EL (cell line): ENCODE data around the gene KIR3DL1.
A peak's percentile ranks its signal among the peaks of the same experiment; 100 is the strongest.
"Not testable (repeated sequence)": the region's sequence is repeated elsewhere in the genome, so short reads cannot be mapped to it uniquely, and the experiment has no call there.

Experiments used
- DNase-seq: peaks from one replicate; pipeline ENCODE4 v3.0.0-alpha.2; 2016

KIR3DL1 gene

DNA sequence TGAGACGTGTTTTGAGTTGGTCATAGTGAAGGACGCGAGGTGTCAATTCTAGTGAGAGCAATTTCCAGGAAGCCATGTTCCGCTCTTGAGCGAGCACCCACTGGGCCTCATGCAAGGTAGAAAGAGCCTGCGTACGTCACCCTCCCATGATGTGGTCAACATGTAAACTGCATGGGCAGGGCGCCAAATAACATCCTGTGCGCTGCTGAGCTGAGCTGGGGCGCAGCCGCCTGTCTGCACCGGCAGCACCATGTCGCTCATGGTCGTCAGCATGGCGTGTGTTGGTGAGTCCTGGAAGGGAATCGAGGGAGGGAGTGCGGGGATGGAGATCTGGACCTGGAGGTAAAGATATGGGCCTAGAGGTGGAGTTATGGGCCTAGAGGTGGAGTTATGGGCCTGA is at the start of gene KIR3DL1:
Gene KIR3DL1, plus strand, starts transcription at position 218 of the 400 bp plus-strand sequence.
- not testable (repeated sequence) for DNase-seq

DNA sequence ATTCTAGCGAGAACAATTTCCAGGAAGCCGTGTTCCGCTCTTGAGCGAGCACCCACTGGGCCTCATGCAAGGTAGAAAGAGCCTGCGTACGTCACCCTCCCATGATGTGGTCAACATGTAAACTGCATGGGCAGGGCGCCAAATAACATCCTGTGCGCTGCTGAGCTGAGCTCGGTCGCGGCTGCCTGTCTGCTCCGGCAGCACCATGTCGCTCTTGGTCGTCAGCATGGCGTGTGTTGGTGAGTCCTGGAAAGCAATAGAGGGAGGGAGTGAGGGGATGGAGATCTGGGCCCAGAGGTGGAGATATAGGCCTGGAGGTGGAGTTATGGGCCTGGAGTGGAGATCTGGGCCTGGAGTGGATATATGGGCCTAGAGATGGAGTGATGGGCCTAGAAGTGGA is 46.6 kb upstream of the KIR3DL1 start, which contains the start of gene KIR2DL1:
Gene KIR2DL1, plus strand, starts transcription at position 148 of the 400 bp plus-strand sequence. Its CDS starts 58 bp downstream, at position 206.
- DNase-seq: not testable (repeated sequence)

DNA sequence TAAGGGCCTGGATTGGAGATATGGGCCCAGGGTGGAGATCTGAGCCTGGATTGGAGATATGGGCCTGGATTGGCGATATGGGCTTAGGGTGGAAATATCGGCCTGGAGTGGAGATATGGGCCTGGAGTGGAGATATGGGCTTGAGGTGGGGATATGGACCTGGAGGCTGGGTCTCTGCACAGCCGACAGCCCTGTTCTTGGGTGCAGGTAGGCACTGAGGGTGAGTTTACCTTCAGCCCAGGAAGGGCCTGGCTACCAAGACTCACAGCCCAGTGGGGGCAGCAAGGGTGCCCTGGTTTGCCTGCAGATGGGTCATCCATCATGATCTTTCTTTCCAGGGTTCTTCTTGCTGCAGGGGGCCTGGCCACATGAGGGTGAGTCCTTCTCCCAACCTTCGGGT is 45.8 kb upstream of the KIR3DL1 start:
- DNase-seq: not testable (repeated sequence)

DNA sequence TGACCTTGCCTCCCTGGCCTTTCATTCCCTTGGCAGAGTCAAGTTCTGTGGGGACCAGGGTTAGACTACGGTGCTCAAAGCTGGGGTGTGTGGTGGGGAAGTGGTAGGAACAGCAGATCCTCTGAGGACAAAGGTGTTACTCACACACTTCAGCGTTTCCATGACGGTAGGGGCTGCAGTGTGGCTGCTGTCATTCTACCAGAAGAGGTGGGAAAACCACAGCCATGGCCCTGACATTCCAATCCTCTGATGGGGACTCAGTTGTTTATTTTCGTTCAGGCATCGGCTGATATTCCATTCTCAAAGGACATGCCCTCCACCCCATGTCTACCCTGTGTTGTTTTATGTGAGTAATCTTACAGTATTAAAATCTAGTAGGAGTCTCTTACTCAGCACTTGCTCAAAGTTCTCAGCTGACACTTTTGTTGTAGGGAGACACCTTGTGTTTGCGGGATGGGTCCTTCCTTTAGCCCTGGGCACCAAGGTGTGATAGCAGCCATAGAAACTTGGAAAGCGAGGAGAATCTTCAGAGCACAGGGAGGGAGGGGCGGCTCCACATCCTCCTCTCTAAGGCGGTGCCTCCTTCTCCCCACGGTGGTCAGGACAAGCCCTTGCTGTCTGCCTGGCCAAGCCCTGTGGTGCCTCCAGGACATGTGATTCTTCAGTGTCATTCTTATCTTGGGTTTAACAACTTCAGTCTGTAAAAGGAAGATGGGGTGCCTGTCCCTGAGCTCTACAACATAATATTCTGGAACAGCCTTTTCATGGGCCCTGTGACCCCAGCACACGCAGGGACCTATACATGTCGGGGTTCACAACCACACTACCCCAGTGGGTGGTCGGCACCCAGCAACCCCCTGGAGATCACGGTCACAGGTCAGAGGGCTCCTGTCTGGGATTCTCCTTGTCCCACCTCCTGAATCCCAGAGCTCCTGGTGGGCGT is 45.0 kb upstream of the KIR3DL1 start:
- DNase-seq: peak; percentile 6

DNA sequence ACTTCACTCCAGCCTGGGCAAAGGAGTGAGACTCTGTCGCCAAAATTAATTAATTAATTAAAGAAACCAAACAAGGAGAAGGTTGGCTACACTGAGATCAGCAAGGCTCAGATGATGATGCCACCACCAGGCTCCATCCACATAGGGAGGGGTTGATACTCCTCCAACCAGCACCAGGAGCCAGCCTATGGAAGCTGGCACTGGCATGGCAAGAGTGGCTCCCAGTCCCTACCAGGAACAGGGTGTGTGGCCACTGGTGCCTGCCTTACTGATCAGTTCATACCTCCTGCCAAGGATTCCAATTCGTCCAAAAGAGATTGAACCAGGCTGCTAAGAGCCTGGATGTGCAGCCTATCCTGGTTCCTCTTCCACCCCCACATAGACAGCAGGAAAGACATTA is 43.6 kb upstream of the KIR3DL1 start:
- DNase-seq: not testable (repeated sequence)

DNA sequence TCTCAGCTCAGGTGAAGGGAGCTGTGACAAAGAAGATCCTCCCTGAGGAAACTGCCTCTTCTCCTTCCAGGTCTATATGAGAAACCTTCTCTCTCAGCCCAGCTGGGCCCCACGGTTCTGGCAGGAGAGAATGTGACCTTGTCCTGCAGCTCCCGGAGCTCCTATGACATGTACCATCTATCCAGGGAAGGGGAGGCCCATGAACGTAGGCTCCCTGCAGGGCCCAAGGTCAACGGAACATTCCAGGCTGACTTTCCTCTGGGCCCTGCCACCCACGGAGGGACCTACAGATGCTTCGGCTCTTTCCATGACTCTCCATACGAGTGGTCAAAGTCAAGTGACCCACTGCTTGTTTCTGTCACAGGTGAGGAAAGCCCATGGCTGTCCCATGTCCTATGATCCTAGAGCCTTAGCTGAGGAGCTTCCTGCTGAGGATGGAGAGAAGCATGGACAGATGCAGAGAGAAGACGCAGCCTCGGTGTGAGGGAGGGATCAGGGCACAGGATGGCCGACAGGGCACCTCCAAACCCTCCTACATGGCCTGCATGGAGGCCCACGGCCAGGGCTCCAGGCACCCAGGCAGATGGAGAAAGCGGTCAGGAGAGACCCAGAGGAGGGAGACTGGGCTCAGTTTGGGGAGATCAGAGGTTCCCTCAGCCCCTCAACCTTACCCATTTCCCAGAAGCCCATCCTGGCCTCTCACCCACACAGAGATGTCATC is 41.0 kb upstream of the KIR3DL1 start:
- DNase-seq: not testable (repeated sequence)

GRCh38 chr19:54775830-54776229 is 40.4 kb upstream of the KIR3DL1 start:
- not testable (repeated sequence) for DNase-seq

- not testable (repeated sequence) for DNase-seq
These were observed 38.4 kb upstream of the KIR3DL1 start for GRCh38 chr19:54777851-54778250.

DNA sequence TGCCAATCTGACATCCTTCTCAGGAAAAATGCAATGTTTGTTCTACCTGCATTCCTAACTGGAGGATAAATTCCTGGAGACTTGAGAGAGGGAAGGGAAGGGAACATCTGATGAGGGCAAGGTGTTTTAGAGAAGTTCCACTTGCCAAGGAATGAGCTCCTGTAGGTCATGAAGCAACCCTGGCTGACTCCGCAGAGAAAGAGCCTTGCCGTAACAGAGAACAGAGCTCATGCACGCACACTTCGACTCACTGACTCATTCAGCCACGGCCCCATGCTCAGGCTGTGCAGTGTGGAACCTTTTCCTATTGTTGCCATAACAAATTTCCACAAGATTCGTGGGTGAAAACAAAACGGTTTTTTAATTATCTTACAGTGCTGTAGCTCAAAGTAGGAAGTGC is 37.4 kb upstream of the KIR3DL1 start:
- not testable (repeated sequence) for DNase-seq

DNA sequence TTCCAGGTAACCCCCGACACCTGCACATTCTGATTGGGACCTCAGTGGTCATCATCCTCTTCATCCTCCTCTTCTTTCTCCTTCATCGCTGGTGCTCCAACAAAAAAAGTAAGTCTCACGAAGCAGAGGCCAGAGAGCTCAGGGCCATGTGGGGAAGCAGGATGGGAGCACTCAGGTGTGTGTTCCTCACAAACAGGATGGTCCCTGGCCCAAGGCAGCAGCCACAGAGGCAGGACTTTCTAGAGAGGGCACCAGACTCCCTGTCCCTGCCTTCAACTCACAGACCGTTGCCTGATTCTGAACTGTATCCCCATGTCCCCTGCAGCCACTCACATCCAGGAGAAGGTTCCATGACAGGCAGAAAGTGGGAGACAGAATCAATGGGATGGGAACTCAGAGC is 33.4 kb upstream of the KIR3DL1 start:
- DNase-seq: not testable (repeated sequence)

DNA sequence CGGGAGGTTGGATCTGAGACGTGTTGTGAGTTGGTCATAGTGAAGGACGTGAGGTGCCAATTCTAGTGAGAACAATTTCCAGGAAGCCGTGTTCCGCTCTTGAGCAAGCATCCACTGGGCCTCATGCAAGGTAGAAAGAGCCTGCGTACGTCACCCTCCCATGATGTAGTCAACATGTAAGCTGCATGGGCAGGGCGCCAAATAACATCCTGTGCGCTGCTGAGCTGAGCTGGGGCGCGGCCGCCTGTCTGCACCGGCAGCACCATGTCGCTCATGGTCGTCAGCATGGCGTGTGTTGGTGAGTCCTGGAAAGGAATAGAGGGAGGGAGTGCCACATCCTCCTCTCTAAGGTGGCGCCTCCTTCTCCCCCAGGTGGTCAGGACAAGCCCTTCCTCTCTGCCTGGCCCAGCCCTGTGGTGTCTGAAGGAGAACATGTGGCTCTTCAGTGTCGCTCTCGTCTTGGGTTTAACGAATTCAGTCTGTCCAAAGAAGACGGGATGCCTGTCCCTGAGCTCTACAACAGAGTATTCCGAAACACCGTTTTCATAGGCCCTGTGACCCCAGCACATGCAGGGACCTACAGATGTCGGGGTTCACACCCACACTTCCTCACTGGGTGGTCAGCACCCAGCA is 30.1 kb upstream of the KIR3DL1 start:
- DNase-seq: not testable (repeated sequence)

GRCh38 chr19:54788154-54788553 is 28.1 kb upstream of the KIR3DL1 start:
- DNase-seq: not testable (repeated sequence)

GRCh38 chr19:54790711-54791110 is 25.6 kb upstream of the KIR3DL1 start:
- no peak for DNase-seq

GRCh38 chr19:54791476-54791875 is 24.8 kb upstream of the KIR3DL1 start:
- DNase-seq: no peak

DNA sequence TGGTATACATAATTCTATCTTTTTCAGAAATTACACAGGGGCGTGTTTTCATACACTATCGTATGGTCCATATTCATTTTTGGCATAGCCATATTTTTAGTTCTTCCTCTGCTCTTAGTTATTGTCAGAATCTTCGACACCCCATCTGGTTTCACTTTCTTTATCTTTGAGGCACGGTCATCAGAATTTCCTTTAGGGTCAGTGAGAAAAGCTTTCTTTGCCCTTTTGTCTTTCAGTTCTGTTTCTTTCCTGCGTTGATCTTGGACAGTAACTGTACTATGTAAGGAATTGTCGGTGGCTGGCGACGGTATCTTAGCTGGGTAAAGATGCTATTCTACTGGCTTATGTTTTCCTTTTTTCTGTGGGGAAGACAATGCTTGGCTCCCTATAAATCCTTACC is 23.5 kb upstream of the KIR3DL1 start:
- no peak for DNase-seq

- DNase-seq: no peak
These were observed 20.5 kb upstream of the KIR3DL1 start for GRCh38 chr19:54795758-54796157.

- no peak for DNase-seq
These were observed 12.9 kb upstream of the KIR3DL1 start, which contains the start of gene KIR2DL4 for GRCh38 chr19:54803410-54803809. Gene KIR2DL4, plus strand, starts transcription at chr19:54803610. Its CDS starts 42 bp downstream, at chr19:54803652.

GRCh38 chr19:54804101-54804500 is 12.2 kb upstream of the KIR3DL1 start:
- no peak for DNase-seq

- no peak for DNase-seq
These were observed 11.7 kb upstream of the KIR3DL1 start for GRCh38 chr19:54804571-54804970.

DNA sequence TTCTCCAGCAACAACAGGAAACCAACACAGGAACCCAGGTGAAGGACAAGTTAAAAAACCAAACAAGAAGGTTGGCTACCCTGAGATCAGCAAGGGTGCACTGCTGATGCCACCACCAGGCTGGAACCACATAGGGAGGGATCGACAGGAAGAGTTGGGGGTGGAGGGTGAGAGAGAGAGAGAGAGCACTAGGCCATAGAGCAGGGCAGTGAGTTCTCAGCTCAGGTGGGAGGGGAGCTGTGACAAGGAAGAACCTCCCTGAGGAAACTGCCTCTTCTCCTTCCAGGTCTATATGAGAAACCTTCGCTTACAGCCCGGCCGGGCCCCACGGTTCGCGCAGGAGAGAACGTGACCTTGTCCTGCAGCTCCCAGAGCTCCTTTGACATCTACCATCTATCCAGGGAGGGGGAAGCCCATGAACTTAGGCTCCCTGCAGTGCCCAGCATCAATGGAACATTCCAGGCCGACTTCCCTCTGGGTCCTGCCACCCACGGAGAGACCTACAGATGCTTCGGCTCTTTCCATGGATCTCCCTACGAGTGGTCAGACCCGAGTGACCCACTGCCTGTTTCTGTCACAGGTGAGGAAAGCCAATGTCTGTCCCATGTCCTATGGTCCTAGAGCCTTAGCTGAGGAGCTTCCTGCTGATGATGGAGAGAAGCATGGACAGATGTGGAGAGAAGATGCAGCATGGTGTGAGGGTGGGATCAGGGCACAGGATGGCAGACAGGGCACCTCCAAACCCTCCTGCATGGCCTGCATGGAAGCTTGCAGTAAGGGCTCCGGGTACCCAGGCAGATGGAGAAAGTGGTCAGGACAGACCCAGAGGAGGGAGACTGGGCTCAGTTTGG is 10.4 kb upstream of the KIR3DL1 start:
- no peak for DNase-seq

GRCh38 chr19:54806516-54806838 is 9.8 kb upstream of the KIR3DL1 start:
- no peak for DNase-seq

- not testable (repeated sequence) for DNase-seq
These were observed 1.7 kb upstream of the KIR3DL1 start for GRCh38 chr19:54814571-54814970.
